HG02678 (cell line): ENCODE data around the gene SOX18.
"Not testable (repeated sequence)": the region's sequence is repeated elsewhere in the genome, so short reads cannot be mapped to it uniquely, and the experiment has no call there.

ENCODE experiments used
- ATAC-seq: cut with Tn5 transposase; IDR thresholded peaks from one replicate; pipeline ENCODE4 v1.9.1; 2021; ENCODE audit warnings: mild to moderate bottlenecking, moderate library complexity; ENCODE audit not compliant: unreplicated experiment

Gene SOX18

GRCh38 chr20:64049060-64049877 lies at the start of gene SOX18:
TSS of gene SOX18 (minus strand) at chr20:64049639. CDS start at chr20:64049516, 123 bp downstream.
- ATAC-seq: no peak

DNA sequence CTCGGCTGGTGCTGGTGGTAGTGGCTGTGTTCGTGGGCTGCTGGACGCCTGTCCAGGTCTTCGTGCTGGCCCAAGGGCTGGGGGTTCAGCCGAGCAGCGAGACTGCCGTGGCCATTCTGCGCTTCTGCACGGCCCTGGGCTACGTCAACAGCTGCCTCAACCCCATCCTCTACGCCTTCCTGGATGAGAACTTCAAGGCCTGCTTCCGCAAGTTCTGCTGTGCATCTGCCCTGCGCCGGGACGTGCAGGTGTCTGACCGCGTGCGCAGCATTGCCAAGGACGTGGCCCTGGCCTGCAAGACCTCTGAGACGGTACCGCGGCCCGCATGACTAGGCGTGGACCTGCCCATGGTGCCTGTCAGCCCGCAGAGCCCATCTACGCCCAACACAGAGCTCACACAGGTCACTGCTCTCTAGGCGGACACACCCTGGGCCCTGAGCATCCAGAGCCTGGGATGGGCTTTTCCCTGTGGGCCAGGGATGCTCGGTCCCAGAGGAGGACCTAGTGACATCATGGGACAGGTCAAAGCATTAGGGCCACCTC lies 49.1 kb upstream of the SOX18 start:
- no peak for ATAC-seq

- no peak for ATAC-seq
These were observed 47.1 kb upstream of the SOX18 start for GRCh38 chr20:64096535-64096934.

DNA sequence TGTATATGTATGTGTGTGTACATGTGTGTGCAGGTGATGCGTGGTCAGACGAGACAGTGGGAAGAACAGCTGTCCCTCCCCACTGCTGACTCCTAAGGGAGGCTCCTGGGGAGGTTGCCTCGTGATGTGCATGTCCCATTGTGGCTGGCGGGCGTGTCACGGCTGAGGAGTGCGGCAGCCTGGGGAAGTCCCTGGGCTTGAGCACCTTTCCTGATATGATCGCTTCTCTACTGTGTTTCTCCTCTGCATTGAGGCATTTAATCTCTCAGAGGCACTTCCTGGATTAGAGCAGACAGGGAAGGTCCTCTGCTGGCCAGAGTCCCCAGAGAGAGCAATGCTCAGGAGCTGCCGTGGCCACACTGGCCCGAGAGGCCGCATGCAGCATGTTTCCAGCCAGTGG lies 46.5 kb upstream of the SOX18 start:
- no peak for ATAC-seq

DNA sequence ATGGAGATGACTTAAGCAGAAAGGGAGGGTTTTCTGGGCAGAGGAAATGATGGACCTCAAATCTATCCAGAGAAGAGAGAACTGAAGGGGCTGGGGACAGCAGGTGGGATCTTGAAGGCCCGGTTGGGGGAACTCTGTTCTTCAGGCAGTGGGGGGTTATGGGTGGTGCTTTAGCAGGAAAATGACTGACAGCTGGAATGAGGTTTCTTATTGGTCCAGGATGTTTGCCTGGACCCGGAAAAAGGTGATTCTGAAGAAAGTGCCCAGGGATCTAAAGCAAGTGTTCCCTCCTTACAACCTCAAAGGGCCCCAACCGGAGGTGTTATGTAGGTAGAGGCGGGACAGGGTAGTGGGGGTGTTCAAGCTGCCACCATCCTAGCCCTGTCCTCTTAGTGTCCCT lies 46.0 kb upstream of the SOX18 start:
- no peak for ATAC-seq

DNA sequence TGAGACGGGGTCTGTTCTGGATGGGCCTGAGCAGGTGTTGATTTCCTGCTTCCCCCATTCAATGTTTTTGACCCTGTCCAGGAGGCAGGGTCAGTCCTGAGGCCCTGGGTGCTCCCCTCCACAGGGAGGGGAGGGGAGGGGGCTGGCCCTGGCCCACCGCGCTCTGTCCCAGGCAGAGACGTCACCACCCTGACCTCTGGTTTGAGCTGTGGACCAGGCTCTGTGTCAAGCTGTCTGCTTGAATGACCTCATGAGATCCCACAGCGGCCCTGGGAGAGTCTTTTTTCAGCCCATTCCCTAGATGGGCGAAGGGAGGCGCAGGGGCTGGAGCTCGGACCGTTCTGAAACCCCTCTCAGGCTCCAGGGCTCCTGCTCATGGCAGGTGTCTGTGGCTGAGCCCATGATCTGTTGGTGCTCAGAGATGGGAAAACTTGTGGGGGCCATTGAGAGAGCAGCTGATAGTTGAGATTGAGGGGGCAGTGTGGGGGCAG lies 43.6 kb upstream of the SOX18 start:
- no peak for ATAC-seq

DNA sequence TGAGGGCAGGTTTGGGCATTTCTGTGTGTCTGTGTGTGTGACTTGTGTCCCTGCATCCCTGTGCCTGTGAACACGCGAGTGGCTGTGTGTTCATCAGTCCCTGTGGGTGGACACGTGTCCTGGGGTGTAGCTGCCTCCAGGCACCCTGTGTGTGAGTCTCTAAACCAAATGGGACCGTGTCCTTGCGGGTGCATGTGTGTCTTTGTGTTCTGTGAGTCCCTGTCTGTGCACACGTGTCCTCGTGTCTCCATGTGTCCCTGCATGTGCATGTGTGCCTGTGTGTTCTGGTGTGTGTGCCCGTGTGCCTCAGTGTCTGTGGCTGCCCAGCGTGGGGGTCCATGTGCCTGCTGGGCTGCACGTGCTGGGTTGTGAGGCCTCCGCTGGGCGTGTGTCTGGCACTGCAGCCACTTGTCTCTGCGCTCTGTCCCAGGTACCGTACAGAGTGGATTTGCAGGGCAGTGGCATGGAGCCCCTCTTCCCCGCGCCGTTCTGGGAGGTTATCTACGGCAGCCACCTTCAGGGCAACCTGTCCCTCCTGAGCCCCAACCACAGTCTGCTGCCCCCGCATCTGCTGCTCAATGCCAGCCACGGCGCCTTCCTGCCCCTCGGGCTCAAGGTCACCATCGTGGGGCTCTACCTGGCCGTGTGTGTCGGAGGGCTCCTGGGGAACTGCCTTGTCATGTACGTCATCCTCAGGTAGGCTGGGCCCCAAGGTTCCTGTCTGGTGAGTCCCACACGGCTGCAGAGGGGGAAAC lies 43.0 kb upstream of the SOX18 start:
- ATAC-seq: no peak

GRCh38 chr20:64091770-64092169 lies 42.3 kb upstream of the SOX18 start:
- ATAC-seq: no peak

DNA sequence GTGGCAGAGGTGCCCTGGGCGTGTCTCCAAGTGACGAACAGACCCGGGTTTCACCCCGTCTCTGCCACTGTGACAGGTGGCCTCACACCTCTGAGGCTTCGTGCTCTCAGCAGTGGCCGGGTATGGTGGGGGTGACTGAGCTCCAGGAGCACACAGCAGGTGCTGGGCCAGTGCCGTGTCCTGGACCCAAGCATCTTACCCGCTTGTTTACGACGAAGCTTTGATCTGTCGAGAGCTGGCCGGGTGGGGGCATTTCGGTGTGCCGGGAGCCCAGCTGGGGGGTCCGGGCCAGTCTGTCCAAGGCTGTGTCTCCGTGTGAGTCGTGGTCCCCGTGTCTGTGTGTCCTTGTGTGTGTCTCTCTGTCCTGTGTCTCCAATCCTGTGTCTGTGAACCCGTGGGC lies 41.9 kb upstream of the SOX18 start:
- ATAC-seq: no peak

DNA sequence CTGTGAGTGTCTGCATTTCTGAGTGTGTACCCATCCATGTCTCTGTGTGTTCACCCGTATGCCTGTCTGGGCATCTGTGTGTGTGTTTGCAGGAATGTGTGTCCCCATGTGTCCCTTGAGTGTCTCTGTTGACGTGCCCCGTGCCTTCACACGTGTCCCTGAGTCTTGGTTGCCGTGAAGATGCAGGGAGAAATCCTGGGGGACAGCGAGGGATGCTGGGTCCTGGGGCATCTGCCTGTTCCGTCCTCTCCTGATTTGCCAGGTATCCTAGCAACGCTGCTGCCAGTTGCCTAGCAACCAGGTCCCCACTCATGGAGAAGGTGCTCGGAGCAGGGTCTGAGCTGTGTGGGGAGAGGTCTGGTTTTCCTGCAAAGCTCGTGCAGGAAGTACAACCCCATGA lies 40.7 kb upstream of the SOX18 start:
- ATAC-seq: no peak

- not testable (repeated sequence) for ATAC-seq
These were observed 39.1 kb upstream of the SOX18 start for GRCh38 chr20:64088586-64088985.

- not testable (repeated sequence) for ATAC-seq
These were observed 37.9 kb upstream of the SOX18 start for GRCh38 chr20:64087226-64087825.

DNA sequence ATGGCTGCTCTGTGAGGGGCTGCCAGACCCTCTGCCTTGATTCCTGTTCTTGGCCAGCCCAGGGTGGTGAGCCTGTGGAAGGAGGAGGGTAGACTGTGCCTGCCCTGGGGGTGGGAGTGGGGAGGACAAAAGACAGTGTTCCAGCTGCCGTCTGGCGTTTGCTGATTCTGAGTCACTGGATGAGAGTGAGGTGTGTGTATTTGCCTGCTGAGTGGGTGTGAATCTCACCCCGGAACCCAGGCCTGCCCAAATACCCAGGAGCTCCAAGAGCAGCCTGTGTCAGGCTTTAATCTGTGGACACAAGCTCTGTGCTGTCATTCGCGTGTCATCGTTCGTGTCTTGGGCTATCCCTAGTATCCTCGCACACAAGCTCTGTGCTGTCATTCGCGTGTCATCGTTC lies 37.4 kb upstream of the SOX18 start:
- ATAC-seq: no peak

GRCh38 chr20:64084685-64085152 lies 35.3 kb upstream of the SOX18 start:
- no peak for ATAC-seq

DNA sequence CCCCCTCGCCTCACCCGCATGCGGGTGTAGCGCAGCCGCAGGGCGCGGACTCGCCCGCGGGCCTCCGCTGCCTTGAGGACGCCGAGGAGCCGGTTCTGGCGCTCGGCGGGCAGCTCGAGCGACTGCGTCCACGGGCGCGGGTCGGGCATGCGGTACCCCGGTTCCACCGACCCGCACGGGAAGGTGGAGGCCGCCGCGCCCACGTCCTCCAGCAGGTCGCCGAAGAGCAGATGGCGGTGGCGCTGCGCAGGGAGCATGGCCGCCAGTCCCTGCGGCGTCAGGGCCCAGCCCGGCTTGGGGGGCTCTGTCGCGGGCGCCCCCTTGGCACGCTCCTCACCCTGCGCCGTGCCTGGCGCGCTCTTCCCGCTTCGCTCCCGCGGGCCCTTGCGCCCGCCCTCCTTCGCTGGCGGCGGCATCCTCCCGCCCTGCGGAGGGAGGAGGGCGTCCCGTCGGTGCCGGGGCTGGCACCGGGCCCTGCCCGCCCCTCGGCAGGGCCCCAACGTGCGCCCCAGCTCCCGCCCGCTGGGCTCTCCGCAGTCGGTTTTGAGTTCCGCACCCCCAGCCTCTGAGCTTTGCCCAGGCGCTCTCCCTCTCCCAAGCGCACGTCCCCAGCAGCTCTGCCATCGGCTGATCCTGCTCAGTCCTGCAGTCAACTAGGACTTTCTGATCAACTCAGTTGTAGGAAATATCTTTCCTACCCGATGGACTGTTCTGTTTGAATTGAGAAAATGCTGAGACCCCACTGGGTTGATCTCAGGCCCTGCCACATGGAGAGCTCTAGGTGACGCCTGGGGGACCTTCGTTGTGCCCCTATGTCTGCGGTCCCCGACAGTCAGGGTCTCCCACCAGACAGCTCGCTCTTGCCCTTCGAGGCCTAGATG lies 34.6 kb upstream of the SOX18 start, which contains the start of gene LKAAEAR1:
TSS of gene LKAAEAR1 (minus strand) at position 595 of the 881 bp plus-strand sequence. CDS start at position 416, 179 bp downstream.
- ATAC-seq: no peak

GRCh38 chr20:64083378-64083803 lies 34.0 kb upstream of the SOX18 start:
- no peak for ATAC-seq

GRCh38 chr20:64082820-64083377 lies 33.5 kb upstream of the SOX18 start:
- no peak for ATAC-seq

DNA sequence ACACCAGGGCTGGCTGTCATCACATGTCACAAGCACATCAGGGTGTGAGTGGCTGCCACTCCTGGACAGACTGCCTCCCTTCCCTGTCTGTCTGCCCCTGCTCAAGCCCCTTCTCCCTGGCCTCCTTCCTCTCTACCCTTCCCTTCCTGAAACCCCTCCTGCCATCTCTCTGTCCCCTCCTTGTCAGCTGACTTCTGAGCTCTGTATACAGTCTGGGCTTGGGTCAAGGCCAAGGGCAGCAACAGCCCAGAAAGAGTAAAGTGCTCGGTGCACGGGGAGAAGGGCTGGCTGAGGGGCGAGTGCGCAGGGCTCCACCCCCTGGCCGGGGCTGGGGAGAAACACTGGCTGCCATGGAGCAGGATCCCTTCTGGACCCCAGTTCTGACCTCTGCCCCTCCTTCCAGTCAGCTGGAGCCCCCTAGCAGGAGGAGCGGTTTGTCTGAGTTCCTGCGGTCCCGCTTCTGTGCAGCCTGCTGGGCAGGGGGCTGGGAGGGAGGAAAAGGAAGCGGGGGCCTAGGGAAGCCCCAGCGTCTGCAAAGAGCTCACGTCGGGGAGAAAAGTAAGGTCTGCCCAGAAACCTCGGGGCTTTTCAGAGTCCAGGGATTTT lies 32.8 kb upstream of the SOX18 start:
- no peak for ATAC-seq

GRCh38 chr20:64081624-64081964 lies 32.2 kb upstream of the SOX18 start:
- ATAC-seq: no peak
